Small intestine (tissue), 4 donors: Measurements from ENCODE around the gene PARP6. TPM values are rescaled to one million over a fixed set of nuclear protein-coding genes. Genes with fewer than 3 reads are reported as not detected.

Experiments
- polyA plus RNA-seq, 4 donors: library from polyadenylated mRNA; stranded (reverse) in 3 of 4; unstranded in 1 of 4; fragments of 200-250 nt in 3 of 4; fragments of 120-200 nt in 1 of 4; gene quantifications; one replicate each; pipeline versions ENCODE4 v1.2.1 to v1.2.3, GENCODE V29; 2013
- donor health status: healthy with polysubstance abuse.
- donor health status: Bipolar disorder and iron deficiency.
- donor health status: healthy.

The PARP6 gene
- polyA plus RNA-seq, 4 donors: 22.7 to 81.2 (median 69.2) TPM

Other genes with a start within 250 kb of the PARP6 start
- gene MYO9A, start 154.4 kb downstream of the PARP6 start, polyA plus RNA-seq: 10 to 100 TPM in 1 of 4 donors, 1 to 10 TPM in 3; 1.6 to 10.1 (median 2.6) TPM
- 1 to 10 TPM in 2 of 4 donors, under 1 TPM in 2; 0.81 to 3.9 (median 1.4) TPM for gene SENP8, start 154.2 kb downstream of the PARP6 start, polyA plus RNA-seq
- 10 to 100 TPM in 1 of 4 donors, 1 to 10 TPM in 2, under 1 TPM in 1; 0.67 to 10.1 (median 4.2) TPM for gene GRAMD2A, start 74.8 kb downstream of the PARP6 start, polyA plus RNA-seq
- 100 to 1,000 TPM; 243 to 362 (median 254) TPM for gene PKM, start 41.4 kb downstream of the PARP6 start, polyA plus RNA-seq
- gene CELF6, start 47.6 kb upstream of the PARP6 start, polyA plus RNA-seq: 10 to 100 TPM in 1 of 4 donors, 1 to 10 TPM in 1, under 1 TPM in 2; 0.54 to 10.9 (median 2.5) TPM
- gene HEXA, start 103.5 kb upstream of the PARP6 start, polyA plus RNA-seq: 100 to 1,000 TPM in 2 of 4 donors, 10 to 100 TPM in 2; 39.7 to 255 (median 83.4) TPM
- not detected for gene TMEM202, start 125.8 kb upstream of the PARP6 start, polyA plus RNA-seq
- gene ARIH1, start 201.8 kb upstream of the PARP6 start, polyA plus RNA-seq: 10 to 100 TPM; 19.4 to 70.9 (median 24.3) TPM